ENCODE measurements around the gene NCDN. TPM values are rescaled to one million over a fixed set of nuclear protein-coding genes. Genes with fewer than 3 reads are reported as not detected.

Gene NCDN
- total and polyA plus RNA-seq, 2 of the 8 experiments (the other 6 are each of a cell fraction or from before 2014, with no cell fraction given): 26.2 to 35.4 TPM

DNA sequence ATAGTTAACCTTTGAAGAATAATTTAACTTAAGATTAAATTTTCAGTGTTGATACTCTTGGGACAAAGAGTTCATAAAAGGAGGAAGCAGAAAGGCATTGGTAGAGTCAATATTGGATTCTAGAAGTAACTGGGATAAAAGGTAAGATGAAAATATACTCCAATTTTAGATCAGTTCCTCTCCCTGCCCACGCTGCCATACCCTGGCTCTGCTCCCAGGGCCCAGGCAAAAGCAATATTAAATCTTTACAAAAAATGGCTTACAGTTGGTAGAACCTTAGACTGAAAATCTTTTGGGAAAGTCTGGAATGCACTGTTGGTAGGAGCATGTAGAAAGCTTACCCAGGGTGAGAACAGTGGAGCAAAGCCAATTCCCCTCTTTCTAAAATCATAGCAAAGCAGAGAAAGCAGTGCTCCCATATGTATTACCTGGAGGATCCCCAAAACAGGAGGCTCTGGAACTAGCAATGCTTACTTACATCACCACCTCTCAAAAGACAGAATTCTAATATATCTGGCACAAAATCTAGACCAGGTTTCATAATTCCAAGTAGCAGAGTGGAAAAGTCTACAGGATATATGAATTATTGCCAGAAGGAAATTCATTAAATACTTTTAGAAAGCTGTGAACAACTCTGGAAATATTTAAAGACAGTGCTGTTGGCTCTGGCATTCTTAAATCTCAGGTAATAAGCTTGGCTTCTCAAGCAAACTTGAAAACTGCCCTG lies 24.9 kb upstream of the NCDN start:
- H2BK120ac ChIP-seq (replicated peaks; ENCODE audit: low read depth, low read length): no peak overlapping the region
- no peaks in the 10 kb centered on the region for H3K27me3 ChIP-seq (replicated peaks in 1 of 4; ENCODE audit: control insufficient read depth in 3 of 4, extremely low read depth in 1 of 4, insufficient read depth in 3 of 4, low read length in 3 of 4)
- H3K4me3 ChIP-seq (ENCODE audit: extremely low read depth in 1 of 4, insufficient read depth in 2 of 4, low read depth in 3 of 4, low read length in 4 of 4): no peak overlapping the region
- no peak overlapping the region for H2AK5ac ChIP-seq (ENCODE audit: low read depth, low read length)
- no peak overlapping the region for H3K4me2 ChIP-seq (ENCODE audit: insufficient read depth in 1 of 2, low read depth in 2 of 2, low read length in 2 of 2)
- H3K4ac ChIP-seq (replicated peaks; ENCODE audit: insufficient read length, low read depth, low read length): no peak overlapping the region
- peaks cover 0 to 6% (median 4%) of the 10 kb centered on the region in 4 experiments; a peak in 5 of 7 replicates for H3K4me1 ChIP-seq (replicated peaks in 1 of 4; ENCODE audit: control insufficient read depth in 3 of 4, insufficient read depth in 4 of 4, low read length in 3 of 4)
- FAIRE-seq: no peak
- H3K79me1 ChIP-seq (ENCODE audit: low read depth, low read length): peaks cover 5% of the 10 kb centered on the region
- peaks cover 4 to 11% (median 6%) of the 10 kb centered on the region in 4 experiments; a peak in 6 of 8 replicates for H3K36me3 ChIP-seq (ENCODE audit: control insufficient read depth in 2 of 4, insufficient read depth in 4 of 4, low read length in 3 of 4)
- WGBS, 2 experiments (ENCODE audit: extremely low coverage in 1 of 2, insufficient coverage in 1 of 2, insufficient read length in 1 of 2, insufficient replicate concordance in 2 of 2, low coverage in 1 of 2, low lambda C conversion rate in 2 of 2, missing lambda C conversion rate in 1 of 2): 96% methylated on average over 1 of the region's 1 CpG; no CpG with 5 or more reads in 1 of the 2 experiments
- H3K18ac ChIP-seq (ENCODE audit: extremely low read depth, low read length): no peak overlapping the region
- H3K23me2 ChIP-seq (ENCODE audit: low read depth, low read length): no peaks in the 10 kb centered on the region
- no peaks in the 10 kb centered on the region for H4K20me1 ChIP-seq (replicated peaks in 1 of 2; ENCODE audit: control insufficient read depth in 1 of 2, insufficient read depth in 2 of 2, low read length in 2 of 2)
- no peak overlapping the region for H3K23ac ChIP-seq (ENCODE audit: insufficient read length)
- peaks cover 0 to 3% of the 10 kb centered on the region in 2 experiments; a peak in 1 of 4 replicates for H3K9me3 ChIP-seq (ENCODE audit: insufficient read depth in 2 of 2, low read depth in 1 of 2, low read length in 1 of 2)
- H2AFZ ChIP-seq (ENCODE audit: low read length): no peak overlapping the region
- no peak overlapping the region for H3K27ac ChIP-seq (ENCODE audit: low read depth, low read length)
- H4K5ac ChIP-seq (ENCODE audit: insufficient read length, low read depth, low read length): no peak overlapping the region
- ChIA-PET POLR2A (ENCODE audit: partially characterized antibody) (interaction anchor here (0.7 to 1.2 kb wide), 4 partner anchors 9 to 25 kb away, joined by 3 to 4 read pairs (median 4); partner anchors contain the start of genes KIAA0319L and NCDN), CTCF (ENCODE audit: partially characterized antibody) (interaction anchor here (0.7 to 1.8 kb wide), 5 partner anchors 11 to 81 kb away, joined by 3 to 10 read pairs (median 3); no protein-coding TSS in a partner anchor)
- no peak overlapping the region for H4K8ac ChIP-seq (ENCODE audit: extremely low read depth, insufficient read depth, low read length)
- peaks cover 0 to 55% of the 10 kb centered on the region in 2 experiments; a peak in 3 of 4 replicates for H3K79me2 ChIP-seq (ENCODE audit: control insufficient read depth in 1 of 2, insufficient read depth in 2 of 2, low read length in 2 of 2)
- no peak for DNase-seq (ENCODE audit: low read depth in 1 of 2, low spot score in 2 of 2)
- H2BK20ac ChIP-seq (ENCODE audit: low read length): no peak overlapping the region
- no peak overlapping the region for H3K9ac ChIP-seq (replicated peaks in 1 of 4; ENCODE audit: extremely low read depth in 1 of 4, low read depth in 3 of 4, low read length in 3 of 4)
- H4K91ac ChIP-seq (replicated peaks; ENCODE audit: insufficient read length, low read length): no peak overlapping the region
- no peak overlapping the region for H2BK5ac ChIP-seq (ENCODE audit: low read depth, low read length)
- H3K56ac ChIP-seq (replicated peaks; ENCODE audit: insufficient read length, low read depth, low read length): no peak overlapping the region
- H2BK12ac ChIP-seq (ENCODE audit: low read depth, low read length): no peak overlapping the region
- no peak overlapping the region for H3K14ac ChIP-seq (ENCODE audit: insufficient read length)
- H2BK15ac ChIP-seq (ENCODE audit: low read length): no peak overlapping the region
- TF ChIP-seq CTBP2 (IDR thresholded peaks at IDR 0.05; ENCODE audit: borderline replicate concordance, insufficient read depth, insufficient read length, low read length) (no peak), CREB1 (IDR thresholded peaks at IDR 0.05) (no peak), SRF (IDR thresholded peaks at IDR 0.05; ENCODE audit: low read depth, low read length) (no peak), RAD21 (IDR thresholded peaks at IDR 0.05 in 1 of 2, conservative IDR thresholded peaks at IDR 0.05 in 1 of 2; ENCODE audit: low read depth in 2 of 2, low read length in 2 of 2) (no peak), TBP (IDR thresholded peaks at IDR 0.05; ENCODE audit: low read depth, low read length) (no peak), HDAC6 (IDR thresholded peaks at IDR 0.05; ENCODE audit: low read depth, low read length) (no peak), TEAD4 (IDR thresholded peaks at IDR 0.05; ENCODE audit: low read depth, low read length) (no peak), SAP30 (IDR thresholded peaks at IDR 0.05; ENCODE audit: insufficient read depth, insufficient replicate concordance, low read length) (no peak), POLR2A (IDR thresholded peaks at IDR 0.05; ENCODE audit: control extremely low read depth in 1 of 2, low read depth in 2 of 2, low read length in 2 of 2) (no peak)
- TF ChIP-seq, protein P1, sequence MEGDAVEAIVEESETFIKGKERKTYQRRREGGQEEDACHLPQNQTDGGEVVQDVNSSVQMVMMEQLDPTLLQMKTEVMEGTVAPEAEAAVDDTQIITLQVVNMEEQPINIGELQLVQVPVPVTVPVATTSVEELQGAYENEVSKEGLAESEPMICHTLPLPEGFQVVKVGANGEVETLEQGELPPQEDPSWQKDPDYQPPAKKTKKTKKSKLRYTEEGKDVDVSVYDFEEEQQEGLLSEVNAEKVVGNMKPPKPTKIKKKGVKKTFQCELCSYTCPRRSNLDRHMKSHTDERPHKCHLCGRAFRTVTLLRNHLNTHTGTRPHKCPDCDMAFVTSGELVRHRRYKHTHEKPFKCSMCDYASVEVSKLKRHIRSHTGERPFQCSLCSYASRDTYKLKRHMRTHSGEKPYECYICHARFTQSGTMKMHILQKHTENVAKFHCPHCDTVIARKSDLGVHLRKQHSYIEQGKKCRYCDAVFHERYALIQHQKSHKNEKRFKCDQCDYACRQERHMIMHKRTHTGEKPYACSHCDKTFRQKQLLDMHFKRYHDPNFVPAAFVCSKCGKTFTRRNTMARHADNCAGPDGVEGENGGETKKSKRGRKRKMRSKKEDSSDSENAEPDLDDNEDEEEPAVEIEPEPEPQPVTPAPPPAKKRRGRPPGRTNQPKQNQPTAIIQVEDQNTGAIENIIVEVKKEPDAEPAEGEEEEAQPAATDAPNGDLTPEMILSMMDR (IDR thresholded peaks at IDR 0.05; ENCODE audit: control extremely low read depth in 1 of 3, insufficient read depth in 1 of 3, low read depth in 1 of 3, low read length in 3 of 3): no peak

Measured in H1 (cell line).